GM19043 (cell line): ENCODE measurements around the gene MGRN1.

Experiments
- ATAC-seq: cut with Tn5 transposase; IDR thresholded peaks from one replicate; pipeline ENCODE4 v1.9.1; 2021; ENCODE audit warnings: low read depth; ENCODE audit not compliant: unreplicated experiment

The MGRN1 gene

GRCh38 chr16:4667203-4667963 is 42.8 kb downstream of the MGRN1 start:
- no peak for ATAC-seq

GRCh38 chr16:4668313-4668960 is 43.8 kb downstream of the MGRN1 start:
- ATAC-seq = no peak

GRCh38 chr16:4673387-4674046 is 48.9 kb downstream of the MGRN1 start:
- ATAC-seq = no peak

- ATAC-seq = no peak
These were observed 50.4 kb downstream of the MGRN1 start for GRCh38 chr16:4674926-4675530.

GRCh38 chr16:4675864-4676786 is 51.5 kb downstream of the MGRN1 start:
- no peak for ATAC-seq

- ATAC-seq = no peak
These were observed 52.2 kb downstream of the MGRN1 start for GRCh38 chr16:4676831-4677230.

GRCh38 chr16:4677390-4677789 is 52.8 kb downstream of the MGRN1 start:
- no peak for ATAC-seq

GRCh38 chr16:4677994-4678393 is 53.4 kb downstream of the MGRN1 start:
- no peak for ATAC-seq

GRCh38 chr16:4678596-4678995 is 54.0 kb downstream of the MGRN1 start:
- no peak for ATAC-seq

- ATAC-seq = no peak
These were observed 54.7 kb downstream of the MGRN1 start for GRCh38 chr16:4679156-4679849.

- ATAC-seq = no peak
These were observed 55.4 kb downstream of the MGRN1 start for GRCh38 chr16:4679850-4680636.

- ATAC-seq = no peak
These were observed 56.2 kb downstream of the MGRN1 start for GRCh38 chr16:4680673-4681470.

GRCh38 chr16:4681471-4682083 is 57.0 kb downstream of the MGRN1 start:
- ATAC-seq = no peak

GRCh38 chr16:4682084-4682591 is 57.5 kb downstream of the MGRN1 start:
- ATAC-seq = no peak

GRCh38 chr16:4682616-4683254 is 58.1 kb downstream of the MGRN1 start:
- ATAC-seq = no peak

GRCh38 chr16:4683255-4684057 is 58.8 kb downstream of the MGRN1 start:
- no peak for ATAC-seq
